ENCODE measurements around the gene OR51M1.

Gene OR51M1

DNA sequence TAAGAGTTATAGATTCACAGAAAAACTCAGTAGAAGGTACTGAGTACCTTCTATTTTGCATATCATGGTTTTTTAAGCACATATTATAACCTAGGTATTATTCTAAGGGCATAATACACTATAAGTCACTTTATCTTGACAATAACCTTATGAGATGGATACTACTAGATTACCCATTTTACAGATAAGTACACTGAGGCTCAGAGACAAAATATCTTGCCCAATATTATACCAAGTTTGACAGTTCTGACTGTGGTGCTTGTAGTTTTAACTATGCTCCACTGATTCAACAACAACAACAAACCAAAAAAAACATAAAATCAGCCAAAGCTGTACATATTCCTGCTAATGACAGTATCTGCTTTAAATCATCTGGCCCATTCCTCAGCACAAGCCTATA is 10.5 kb downstream of the OR51M1 start:
- DNase-seq: no peak

DNA sequence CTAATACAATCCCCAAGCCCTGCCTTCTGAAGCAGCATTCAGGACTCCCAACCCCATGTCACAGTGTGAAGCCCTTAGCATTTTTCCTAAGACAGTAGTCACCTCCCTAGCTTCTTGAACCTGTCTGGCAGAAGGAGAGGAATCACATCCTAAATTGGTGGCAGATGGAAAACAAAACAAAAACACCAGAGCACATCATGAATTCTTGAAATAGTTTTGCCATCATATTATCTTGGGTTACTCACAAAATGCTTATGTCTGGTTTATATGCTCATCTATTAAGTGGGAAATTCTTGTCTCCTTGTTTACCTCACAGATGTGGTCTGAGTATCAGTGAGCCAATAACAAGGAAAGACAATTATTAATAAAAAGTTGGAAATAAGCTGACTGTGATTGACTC is 15.3 kb downstream of the OR51M1 start:
- no peak for DNase-seq

GRCh38 chr11:5405173-5405572 is 21.6 kb downstream of the OR51M1 start:
- no peak for DNase-seq

DNA sequence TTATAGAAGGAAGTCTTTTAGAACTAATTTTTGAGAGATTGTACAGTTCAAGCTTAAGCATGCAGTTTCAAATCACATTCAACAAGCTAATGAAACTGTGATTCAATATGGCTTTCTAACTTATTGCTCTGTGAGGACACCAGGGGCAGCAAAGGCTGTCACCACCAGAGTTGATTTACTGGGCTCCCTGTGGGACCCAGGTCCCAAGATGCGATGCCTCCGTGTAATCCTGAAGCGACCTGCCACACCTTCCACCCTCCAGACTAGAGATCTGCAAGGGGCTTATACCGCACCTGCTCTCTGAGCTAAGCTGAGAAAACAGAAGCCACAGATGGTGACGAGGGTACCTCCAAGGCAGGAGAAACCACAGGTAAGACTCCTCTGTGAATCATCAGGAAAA is 37.4 kb downstream of the OR51M1 start:
- no peak for DNase-seq

DNA sequence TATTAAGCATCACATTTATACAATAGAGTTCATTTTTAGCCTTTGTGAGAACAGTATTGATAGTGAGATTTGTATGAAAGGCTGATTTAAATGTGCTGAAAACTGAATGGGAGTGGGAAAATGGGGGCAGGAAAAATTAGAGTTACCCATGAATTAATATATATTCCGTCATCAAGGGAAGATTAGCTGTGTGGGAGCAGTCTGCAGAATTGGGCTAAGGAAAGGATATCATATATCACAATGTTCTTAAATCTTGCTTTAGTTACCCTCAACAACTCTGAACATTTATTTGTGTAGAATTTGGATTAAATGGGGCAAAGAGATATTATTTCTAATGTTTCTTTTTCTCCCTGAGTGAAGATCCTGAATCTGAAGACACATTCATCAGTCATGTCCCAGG is 38.2 kb downstream of the OR51M1 start, which contains the start of gene OR51Q1:
TSS of gene OR51Q1 (plus strand) at position 301 of the 400 bp plus-strand sequence. CDS start at position 391, 90 bp downstream.
- DNase-seq: no peak

DNA sequence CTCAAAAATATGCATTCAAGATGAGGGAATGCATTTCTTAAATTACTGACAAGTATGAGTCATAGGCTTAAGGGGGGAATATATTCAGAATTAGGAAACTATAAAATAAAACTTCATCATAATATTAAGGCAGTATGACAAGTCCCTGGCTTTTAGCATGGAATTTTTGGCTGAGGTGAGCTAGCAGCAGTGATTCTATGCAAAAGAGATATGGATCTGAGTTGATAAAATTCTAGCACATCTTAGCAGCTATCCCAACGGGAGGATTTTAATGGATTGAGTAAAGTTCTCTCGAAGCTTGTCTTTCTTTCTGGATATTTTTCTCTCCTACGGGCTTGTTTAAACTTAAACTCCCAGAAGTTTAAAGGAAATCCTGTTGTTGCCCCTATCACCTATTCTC is 39.5 kb downstream of the OR51M1 start:
- no peak for DNase-seq

DNA sequence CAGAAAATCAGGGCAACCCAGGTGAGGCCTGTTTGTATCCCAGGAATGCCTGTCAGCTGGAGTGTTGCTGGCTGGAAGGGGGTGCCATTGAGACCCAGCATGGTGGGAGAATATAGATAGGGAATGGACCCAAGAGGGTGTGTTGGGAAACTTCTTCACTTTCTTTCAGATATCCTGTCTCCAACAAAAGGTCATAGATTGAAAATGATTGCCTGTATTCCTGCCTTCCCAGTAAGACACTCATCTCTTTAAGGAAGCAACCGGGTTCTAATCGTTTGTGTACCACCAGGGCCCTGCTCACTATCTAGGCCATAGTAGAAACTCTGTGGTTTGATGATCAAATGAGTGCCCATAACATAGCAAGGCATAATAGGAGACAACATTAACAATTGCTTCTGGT is 57.8 kb downstream of the OR51M1 start, which contains the start of gene OR51I1:
TSS of gene OR51I1 (minus strand) at position 101 of the 400 bp plus-strand sequence. CDS start at position 101, 0 bp downstream.
- DNase-seq: no peak
